H54 (cell line): Measurements from ENCODE around the gene SAMD13.

Experiments used
- DNase-seq: peaks from one replicate; pipeline ENCODE4 v3.0.0; 2011; ENCODE audit warnings: low spot score, mixed read lengths; ENCODE audit not compliant: insufficient read length
- FAIRE-seq: peaks from 3 replicates; lab custom pipeline; 2011; peaks lifted over from hg19 to GRCh38; lab: Jason Lieb, UNC
- POLR2A ChIP-seq: IDR thresholded peaks from 2 replicates; pipeline ENCODE4 v1.6.1; 2011; ENCODE audit warnings: low read depth, mild to moderate bottlenecking, low read length

Gene SAMD13

GRCh38 chr1:84379138-84379916 is 77.8 kb downstream of the SAMD13 start:
- no peak for DNase-seq
- no peak for TF ChIP-seq POLR2A
- peak; percentile 81 for FAIRE-seq

- no peak for TF ChIP-seq POLR2A
- FAIRE-seq (no peak), DNase-seq (no peak)
Measured at GRCh38 chr1:84379917-84380180, 78.3 kb downstream of the SAMD13 start.

- no peak for FAIRE-seq
- DNase-seq = no peak
- TF ChIP-seq POLR2A = no peak
Measured at GRCh38 chr1:84382127-84382526, 80.6 kb downstream of the SAMD13 start.

- DNase-seq (no peak), FAIRE-seq (no peak)
- TF ChIP-seq POLR2A = no peak
Measured at GRCh38 chr1:84385347-84385746, 83.8 kb downstream of the SAMD13 start.

GRCh38 chr1:84386716-84387479 is 85.4 kb downstream of the SAMD13 start:
- TF ChIP-seq POLR2A = no peak
- DNase-seq (no peak), FAIRE-seq (no peak)

GRCh38 chr1:84387480-84388163 is 86.1 kb downstream of the SAMD13 start:
- DNase-seq = no peak
- TF ChIP-seq POLR2A = no peak
- peak; percentile 55 for FAIRE-seq

- FAIRE-seq (no peak), DNase-seq (no peak)
- TF ChIP-seq POLR2A = no peak
Measured at GRCh38 chr1:84390226-84390625, 88.7 kb downstream of the SAMD13 start.

GRCh38 chr1:84398175-84399155 is 97.0 kb downstream of the SAMD13 start, which contains the start of gene DNASE2B:
TSS of gene DNASE2B (plus strand) at chr1:84398484. CDS start at chr1:84398565, 81 bp downstream.
- FAIRE-seq (no peak), DNase-seq (no peak)
- no peak for TF ChIP-seq POLR2A
